Small intestine (tissue), 7 donors: ENCODE measurements around the gene ERC2. TPM values are rescaled to one million over a fixed set of nuclear protein-coding genes. Genes with fewer than 3 reads are reported as not detected.
A peak's percentile ranks its signal among the peaks of the same experiment; 100 is the strongest.

Source experiments
- DNase-seq, 2 donors: peaks; one replicate each; pipeline versions ENCODE4 v3.0.0 to v3.0.0-alpha.2; 2013
- FAIRE-seq: peaks from 2 replicates; lab custom pipeline; 2012; peaks lifted over from hg19 to GRCh38; lab: Jason Lieb, UNC
- H3K27ac ChIP-seq, 3 donors: one replicate each; pipeline ENCODE4 v1.5.1; 2013; ENCODE audit warnings: low read length in 2 of 3, mild to moderate bottlenecking in 2 of 3, control low read depth in 1 of 3, inconsistent platforms in 1 of 3, low read depth in 1 of 3, moderate library complexity in 1 of 3
- H3K27me3 ChIP-seq, 3 donors: one replicate each; pipeline ENCODE4 v1.6.1; 2013; ENCODE audit warnings: low read length in 3 of 3, inconsistent platforms in 1 of 3; ENCODE audit not compliant: control insufficient read depth in 3 of 3, insufficient read depth in 3 of 3
- H3K36me3 ChIP-seq, 3 donors: one replicate each; pipeline ENCODE4 v1.6.1; 2013; ENCODE audit warnings: low read length in 3 of 3, inconsistent platforms in 1 of 3, low read depth in 1 of 3, mild to moderate bottlenecking in 1 of 3, moderate library complexity in 1 of 3; ENCODE audit not compliant: control insufficient read depth in 3 of 3, insufficient read depth in 2 of 3
- H3K4me1 ChIP-seq, 3 donors: one replicate each; pipeline ENCODE4 v1.6.1; 2013; ENCODE audit warnings: low read length in 2 of 3, inconsistent platforms in 1 of 3, low read depth in 1 of 3, mild to moderate bottlenecking in 1 of 3, moderate library complexity in 1 of 3; ENCODE audit not compliant: control insufficient read depth in 3 of 3, insufficient read depth in 2 of 3
- H3K4me3 ChIP-seq, 3 donors: one replicate each; pipeline ENCODE4 v1.5.1; 2013; ENCODE audit warnings: low read length in 3 of 3, control low read depth in 1 of 3, inconsistent platforms in 1 of 3, low read depth in 1 of 3, mild to moderate bottlenecking in 1 of 3, moderate library complexity in 1 of 3
- H3K9me3 ChIP-seq, 2 donors: one replicate each; pipeline ENCODE4 v1.6.1; 2013; ENCODE audit warnings: low read depth in 1 of 2, low read length in 1 of 2; ENCODE audit not compliant: control insufficient read depth in 2 of 2, insufficient read depth in 1 of 2
- WGBS, 3 donors: extraction: QIAGEN DNeasy Blood & Tissue Kit; methylation state at CpG; one replicate each; pipeline ENCODE4 v1.1.7; 2013; 5-methylcytosine and 5-hydroxymethylcytosine counted together
- polyA plus RNA-seq, 4 donors: library from polyadenylated mRNA; stranded (reverse) in 3 of 4; unstranded in 1 of 4; fragments of 200-250 nt in 3 of 4; fragments of 120-200 nt in 1 of 4; gene quantifications; one replicate each; pipeline versions ENCODE4 v1.2.1 to v1.2.3, GENCODE V29; 2013
- donor health status: healthy with polysubstance abuse.
- donor health status: control.
- donor health status: control.
- donor health status: Bipolar disorder and iron deficiency.
- donor health status: healthy.

ERC2 gene
- polyA plus RNA-seq, 4 donors = 0.73 to 2.0 TPM; not detected in 2

DNA sequence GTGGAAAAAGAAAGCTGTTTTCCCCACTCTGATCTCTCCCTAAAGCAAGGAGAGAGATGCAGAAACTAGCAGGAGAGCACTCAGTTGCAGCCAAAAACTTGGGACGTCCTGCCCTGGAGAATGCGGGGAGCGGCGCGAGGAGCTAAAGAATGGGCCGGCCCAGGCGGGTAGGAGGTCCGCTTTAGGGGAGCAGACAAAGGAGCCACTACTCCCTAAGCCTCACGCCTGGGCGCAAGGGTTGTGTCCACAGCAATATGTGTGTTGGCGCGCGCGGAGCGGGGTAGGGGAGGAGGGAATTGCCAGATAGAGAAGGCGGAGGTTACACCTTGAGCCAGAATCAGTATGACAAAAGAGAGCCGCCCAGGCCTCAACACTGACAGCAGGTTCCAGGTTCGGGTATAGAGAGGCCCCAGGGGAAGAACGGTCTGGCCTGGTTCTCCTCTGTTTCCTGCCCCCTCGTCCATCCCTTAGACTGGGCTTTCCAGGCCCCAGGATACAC lies 984.0 kb downstream of the ERC2 start:
- FAIRE-seq (no peak), DNase-seq (no peak)
- no peaks in the 10 kb centered on the region for H3K36me3 ChIP-seq
- H3K27me3 ChIP-seq = peaks cover 21 to 92% (median 41%) of the 10 kb centered on the region in 3 donors
- no peaks in the 10 kb centered on the region for H3K9me3 ChIP-seq
- peak overlapping the region in 1 of 3 donors; percentile 65 for H3K4me3 ChIP-seq
- H3K4me1 ChIP-seq = peaks cover 0 to 45% (median 0%) of the 10 kb centered on the region in 3 donors
- peak overlapping the region in 1 of 3 donors; percentile 42 for H3K27ac ChIP-seq
- WGBS, 3 donors = 14 to 33% (median 17%) methylated on average over 20 of the region's 20 CpGs

DNA sequence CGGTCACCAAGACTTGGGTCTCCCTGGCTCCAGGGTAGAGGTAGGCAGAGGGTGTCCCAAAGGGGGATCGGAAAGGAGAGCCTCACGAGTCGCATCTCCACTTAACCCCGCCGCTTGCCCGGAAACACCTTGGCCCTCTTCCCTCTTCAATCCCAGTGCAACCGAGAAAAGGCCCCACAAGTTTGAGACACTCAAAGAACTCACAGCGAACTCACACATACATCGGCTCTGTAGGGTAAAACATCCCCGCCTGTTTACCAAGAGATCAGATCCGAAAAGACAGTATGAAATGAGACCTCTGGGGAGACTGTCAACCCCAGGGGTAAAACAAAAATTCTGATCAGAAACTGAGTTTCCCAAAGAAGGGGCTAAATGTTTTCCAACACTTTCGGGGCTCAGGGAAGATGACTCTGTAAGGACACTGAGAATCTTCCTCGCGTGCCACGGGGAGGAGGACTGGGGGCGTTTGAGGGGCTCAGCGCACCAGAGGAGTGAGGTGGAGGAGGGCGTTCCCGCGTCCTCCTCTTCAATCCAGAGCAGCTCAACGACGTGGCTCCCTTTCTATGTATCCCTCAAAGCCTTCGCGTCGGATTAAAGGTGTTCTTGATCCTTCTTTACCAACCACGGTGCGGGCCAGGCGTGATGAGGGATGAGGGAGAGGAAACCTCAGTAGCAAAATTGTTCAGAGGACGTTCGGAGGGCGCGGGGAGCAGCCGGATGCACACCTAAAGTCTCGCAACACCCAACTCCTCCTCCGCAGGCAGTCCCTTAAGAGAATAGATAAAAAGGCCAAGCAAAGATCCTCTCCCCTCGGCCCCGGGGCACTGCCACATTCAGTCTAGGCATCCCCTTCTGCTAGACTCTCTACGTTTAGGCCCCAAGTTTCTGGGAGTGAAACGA lies 984.8 kb downstream of the ERC2 start:
- WGBS, 3 donors = 13 to 33% (median 15%) methylated on average over 40 of the region's 40 CpGs
- Histone ChIP-seq H3K27ac (peak overlapping the region in 1 of 3 donors; percentile 42), H3K36me3 (no peaks in the 10 kb centered on the region), H3K9me3 (no peaks in the 10 kb centered on the region), H3K4me1 (peaks cover 0 to 39% (median 0%) of the 10 kb centered on the region in 3 donors), H3K27me3 (peaks cover 21 to 84% (median 34%) of the 10 kb centered on the region in 3 donors), H3K4me3 (peak overlapping the region in 1 of 3 donors; percentile 34)
- DNase-seq = no peak
- no peak for FAIRE-seq

DNA sequence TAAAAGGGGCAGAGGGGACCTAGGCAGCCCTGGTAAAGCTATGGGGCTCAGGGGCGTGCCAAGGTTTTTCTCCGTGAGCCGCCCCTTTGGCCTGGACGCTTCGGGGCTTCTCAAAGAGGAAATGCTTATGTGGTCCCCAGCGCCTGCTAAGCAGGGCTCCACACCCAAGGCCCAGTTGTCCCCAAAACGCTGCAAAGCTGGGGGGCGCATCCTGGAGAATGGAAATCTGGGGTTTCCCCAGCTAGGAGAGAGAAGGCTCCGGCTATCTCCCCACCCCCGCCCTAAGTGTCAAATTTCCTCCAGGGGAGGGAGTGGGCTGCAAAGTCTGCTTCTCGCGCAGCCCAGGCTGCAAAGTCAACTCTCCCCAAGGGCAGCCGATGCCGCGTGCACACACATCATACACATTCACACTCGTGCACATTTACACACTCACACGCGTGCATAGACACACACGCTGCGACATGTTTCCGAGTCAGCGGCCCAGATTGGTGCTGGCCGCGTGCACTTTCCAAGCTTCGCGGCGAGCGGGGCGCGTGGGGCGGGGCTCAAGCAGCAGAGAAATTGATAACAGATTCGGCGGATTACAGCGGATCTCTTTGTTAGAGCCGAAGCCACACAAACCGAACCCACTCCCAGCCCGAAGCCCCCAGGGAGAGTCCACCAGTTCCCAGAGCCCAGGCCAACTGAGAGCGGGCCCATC lies 985.6 kb downstream of the ERC2 start:
- peak overlapping the region in 1 of 3 donors; percentile 8 for H3K27ac ChIP-seq
- DNase-seq = peak in 1 of 2 donors; percentile 39

DNA sequence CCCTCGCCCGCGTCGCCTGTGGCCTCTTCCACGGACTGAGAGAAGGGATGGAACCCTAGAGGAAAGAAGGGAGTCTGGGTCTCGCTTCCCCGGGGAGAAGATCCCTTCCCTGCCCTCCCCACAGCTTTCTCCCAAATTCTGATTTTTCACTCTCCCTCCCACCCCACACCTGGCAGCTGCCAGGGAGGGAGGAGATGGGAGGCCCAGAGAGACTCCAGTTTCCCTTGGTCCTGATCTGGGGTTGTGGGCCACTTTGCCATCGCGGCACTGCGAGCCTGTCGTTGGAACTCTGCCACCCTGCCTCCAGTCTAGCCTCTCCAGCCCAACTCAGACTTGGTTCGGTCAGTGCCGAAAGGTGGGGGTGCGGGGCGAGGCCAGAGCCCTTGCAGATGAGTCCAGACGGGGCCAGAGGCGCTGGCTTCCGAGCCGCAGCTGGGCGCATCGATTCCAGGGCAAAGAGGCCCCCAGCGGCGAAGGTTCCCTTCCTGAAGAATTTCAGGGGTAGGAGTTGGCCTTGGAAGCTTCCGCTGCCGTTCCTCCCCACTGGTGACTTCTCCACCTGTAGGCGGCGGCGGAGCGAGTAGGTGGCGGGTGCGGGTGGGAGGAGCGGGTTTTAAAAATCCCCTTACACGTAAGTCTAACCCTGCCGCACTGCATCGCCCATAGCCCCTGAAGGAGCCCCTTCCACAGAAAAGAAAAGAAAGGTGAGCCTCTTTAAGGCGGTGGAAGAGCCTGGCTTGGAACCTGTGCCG lies 986.3 kb downstream of the ERC2 start:
- peak overlapping the region in 1 of 3 donors; percentile 55 for H3K27ac ChIP-seq
- peak in 1 of 2 donors; percentile 23 for DNase-seq
- FAIRE-seq = no peak

More for the DNA sequence above, 985.6 kb downstream of the ERC2 start:
- H3K4me1 ChIP-seq = peaks cover 0 to 39% (median 0%) of the 10 kb centered on the region in 3 donors
- no peaks in the 10 kb centered on the region for H3K36me3 ChIP-seq
- no peaks in the 10 kb centered on the region for H3K9me3 ChIP-seq
- peak overlapping the region in 1 of 3 donors; percentile 34 for H3K4me3 ChIP-seq
- FAIRE-seq = no peak
- WGBS, 3 donors = 4 to 9% (median 4%) methylated on average over 38 of the region's 38 CpGs
- H3K27me3 ChIP-seq = peaks cover 18 to 80% (median 34%) of the 10 kb centered on the region in 3 donors

DNA sequence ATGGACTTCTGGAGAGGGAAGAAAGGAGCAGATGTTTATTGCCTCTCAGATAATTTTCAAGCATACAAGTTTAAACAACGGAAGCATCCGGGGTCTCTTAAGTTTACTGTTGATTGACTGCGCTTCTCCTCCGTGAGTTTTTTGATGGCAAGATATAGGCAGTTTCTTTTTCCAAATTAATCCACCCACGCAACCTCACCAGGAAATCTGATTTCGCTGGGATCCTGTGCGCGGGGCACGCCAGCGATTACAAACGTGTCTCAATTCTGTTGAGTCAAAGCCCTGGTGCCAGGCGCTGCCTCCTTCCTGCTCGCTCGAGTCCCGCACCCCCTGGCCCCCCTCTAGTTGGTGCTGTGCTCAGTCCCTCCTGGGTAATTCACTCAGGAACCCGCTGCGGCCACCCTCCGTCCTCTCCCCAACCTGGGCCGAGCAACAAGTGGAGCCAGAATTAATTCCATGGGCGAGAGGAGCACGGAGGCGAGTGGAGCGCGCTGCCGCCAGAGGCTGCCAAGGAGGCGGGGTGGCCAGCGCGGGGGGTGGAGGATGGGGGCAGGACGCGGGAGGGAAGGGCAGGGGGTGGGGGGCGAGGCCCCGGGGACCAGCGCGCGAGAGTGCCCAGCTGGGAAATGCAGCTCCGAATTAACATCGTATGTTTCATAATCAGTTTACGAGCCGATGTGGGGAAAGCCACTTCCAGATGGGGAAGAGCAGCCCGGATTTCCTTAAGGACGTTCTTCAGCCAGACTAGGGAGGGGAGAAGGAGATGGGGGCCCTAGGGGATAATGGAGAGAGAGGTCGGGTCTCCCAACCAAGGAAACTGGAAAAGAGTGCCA lies 987.1 kb downstream of the ERC2 start:
- WGBS, 3 donors = 1 to 4% (median 2%) methylated on average over 42 of the region's 42 CpGs
- H3K36me3 ChIP-seq = no peaks in the 10 kb centered on the region
- DNase-seq (peak in 1 of 2 donors; percentile 37), FAIRE-seq (no peak)
- H3K27ac ChIP-seq = peak overlapping the region in 1 of 3 donors; percentile 39
- peak overlapping the region in 1 of 3 donors; percentile 34 for H3K4me3 ChIP-seq
- H3K9me3 ChIP-seq = no peaks in the 10 kb centered on the region
- peaks cover 0 to 34% (median 0%) of the 10 kb centered on the region in 3 donors for H3K4me1 ChIP-seq
- H3K27me3 ChIP-seq = peaks cover 12 to 65% (median 31%) of the 10 kb centered on the region in 3 donors

More for the DNA sequence above, 986.3 kb downstream of the ERC2 start:
- Histone ChIP-seq H3K4me1 (peaks cover 0 to 39% (median 0%) of the 10 kb centered on the region in 3 donors), H3K9me3 (no peaks in the 10 kb centered on the region), H3K27me3 (peaks cover 13 to 73% (median 34%) of the 10 kb centered on the region in 3 donors), H3K4me3 (peak overlapping the region in 1 of 3 donors; percentile 34), H3K36me3 (no peaks in the 10 kb centered on the region)
- 6 to 9% (median 7%) methylated on average over 33 to 37 of the region's 37 CpGs for whole genome bisulfite sequencing, 3 donors

DNA sequence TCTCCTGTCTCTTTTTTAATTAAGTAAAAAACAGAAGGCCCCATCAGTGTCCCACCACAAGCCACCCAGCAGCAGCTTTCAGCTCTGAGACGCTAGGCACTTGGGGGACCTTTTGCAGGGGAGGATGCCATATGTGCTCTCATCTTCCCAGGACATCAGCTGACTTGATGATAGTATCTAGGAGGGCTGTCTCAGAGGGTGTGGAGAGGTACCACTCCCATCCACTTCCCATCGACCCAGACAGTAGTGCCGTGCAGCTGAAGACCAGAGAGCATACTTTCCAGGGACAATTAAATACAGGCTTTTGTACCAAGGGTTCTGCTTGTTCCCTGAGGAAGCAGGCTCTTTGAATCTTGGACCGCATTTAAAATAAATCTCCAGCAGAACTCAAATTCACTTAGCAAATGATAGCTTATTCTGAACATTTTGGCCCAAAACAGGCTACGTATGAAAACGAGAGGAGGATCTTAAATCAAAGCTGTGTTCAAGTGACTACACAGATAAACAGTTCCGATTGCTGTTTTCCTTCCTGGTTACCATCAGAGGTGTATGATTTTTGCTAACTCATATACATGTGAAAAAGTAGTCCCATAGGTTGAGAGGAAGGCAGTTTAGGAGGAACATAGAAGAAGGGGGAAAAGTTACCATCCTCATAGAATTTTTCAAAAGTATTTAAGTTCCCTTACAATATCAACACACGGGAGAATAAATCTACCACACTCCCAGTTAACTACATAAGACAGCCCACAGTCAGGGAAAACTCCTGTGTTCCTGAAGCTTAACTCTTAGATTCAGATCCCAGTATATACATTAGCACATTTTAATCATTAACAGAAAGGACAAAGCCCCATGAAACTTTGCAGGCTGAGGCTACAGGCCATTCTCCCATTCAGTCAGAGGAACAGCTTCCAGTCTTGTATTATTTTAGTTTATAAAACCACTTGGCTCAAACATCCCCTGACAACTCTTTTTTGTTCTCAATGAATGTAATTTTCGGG lies 990.7 kb downstream of the ERC2 start:
- no peaks in the 10 kb centered on the region for H3K36me3 ChIP-seq
- H3K4me3 ChIP-seq = no peak overlapping the region
- H3K27me3 ChIP-seq = peaks cover 9 to 47% (median 12%) of the 10 kb centered on the region in 3 donors
- no peak overlapping the region for H3K27ac ChIP-seq
- FAIRE-seq (no peak), DNase-seq (peak in 1 of 2 donors; percentile 28)
- no peaks in the 10 kb centered on the region for H3K9me3 ChIP-seq
- peaks cover 0 to 20% (median 0%) of the 10 kb centered on the region in 3 donors for H3K4me1 ChIP-seq
- WGBS, 3 donors = 57 to 70% (median 68%) methylated on average over 9 of the region's 9 CpGs
